ENCODE measurements around the gene TINAG.

The TINAG gene

DNA sequence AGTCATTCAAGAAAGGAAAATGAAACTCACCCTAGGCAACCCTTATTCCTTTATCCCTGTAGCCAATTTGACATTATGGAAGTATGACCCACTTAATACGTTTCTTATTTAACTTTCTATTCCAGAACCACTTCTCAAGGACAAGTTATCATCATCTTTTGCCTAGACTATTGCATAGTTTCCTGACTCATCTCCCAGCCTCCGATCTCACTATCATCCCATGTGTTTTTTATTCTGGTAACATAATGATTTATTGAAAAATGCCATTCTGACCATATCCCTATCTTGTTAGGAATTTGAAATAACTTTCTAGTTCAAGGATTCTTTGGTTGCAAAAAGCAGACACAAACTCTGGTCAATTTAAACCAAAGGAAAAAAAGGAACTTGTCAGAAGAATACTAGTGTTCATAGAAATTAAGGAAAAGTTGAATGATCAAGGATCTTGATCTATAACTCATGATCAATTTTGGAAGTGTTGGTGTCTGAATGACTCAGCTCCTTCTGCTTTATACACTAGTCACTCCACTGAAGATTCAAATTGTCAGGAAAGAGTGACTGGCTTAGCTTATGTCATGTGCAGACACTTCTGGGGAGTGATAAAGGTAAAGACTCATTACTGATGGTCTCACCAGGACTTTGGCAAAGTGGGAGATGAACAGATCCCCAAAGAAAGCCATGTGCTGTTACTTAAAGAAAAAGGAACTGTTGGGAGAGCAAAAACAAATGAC is 8.5 kb upstream of the TINAG start:
- TF ChIP-seq, protein P1, sequence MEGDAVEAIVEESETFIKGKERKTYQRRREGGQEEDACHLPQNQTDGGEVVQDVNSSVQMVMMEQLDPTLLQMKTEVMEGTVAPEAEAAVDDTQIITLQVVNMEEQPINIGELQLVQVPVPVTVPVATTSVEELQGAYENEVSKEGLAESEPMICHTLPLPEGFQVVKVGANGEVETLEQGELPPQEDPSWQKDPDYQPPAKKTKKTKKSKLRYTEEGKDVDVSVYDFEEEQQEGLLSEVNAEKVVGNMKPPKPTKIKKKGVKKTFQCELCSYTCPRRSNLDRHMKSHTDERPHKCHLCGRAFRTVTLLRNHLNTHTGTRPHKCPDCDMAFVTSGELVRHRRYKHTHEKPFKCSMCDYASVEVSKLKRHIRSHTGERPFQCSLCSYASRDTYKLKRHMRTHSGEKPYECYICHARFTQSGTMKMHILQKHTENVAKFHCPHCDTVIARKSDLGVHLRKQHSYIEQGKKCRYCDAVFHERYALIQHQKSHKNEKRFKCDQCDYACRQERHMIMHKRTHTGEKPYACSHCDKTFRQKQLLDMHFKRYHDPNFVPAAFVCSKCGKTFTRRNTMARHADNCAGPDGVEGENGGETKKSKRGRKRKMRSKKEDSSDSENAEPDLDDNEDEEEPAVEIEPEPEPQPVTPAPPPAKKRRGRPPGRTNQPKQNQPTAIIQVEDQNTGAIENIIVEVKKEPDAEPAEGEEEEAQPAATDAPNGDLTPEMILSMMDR (IDR thresholded peaks at IDR 0.05; ENCODE audit: insufficient read depth, low read length, poor library complexity, severe bottlenecking) = no peak
- TF ChIP-seq EZH2phosphoT487 (conservative IDR thresholded peaks at IDR 0.05; ENCODE audit: low read length) = no peak
- Histone ChIP-seq H3K4me2 (ENCODE audit: low read depth, low read length, poor library complexity, severe bottlenecking) (no peak overlapping the region), H3K9ac (ENCODE audit: low read length) (no peak overlapping the region), H3F3A (ENCODE audit: insufficient read depth) (no peaks in the 10 kb centered on the region), H3K36me3 (ENCODE audit: low read length) (no peaks in the 10 kb centered on the region), H3K4me3 (ENCODE audit: insufficient read depth, low read length, poor library complexity, severe bottlenecking) (no peak overlapping the region), H3K27me3 (ENCODE audit: low read length) (no peaks in the 10 kb centered on the region), H3K9me3 (ENCODE audit: insufficient read depth, low read length) (no peaks in the 10 kb centered on the region), H3K27ac (ENCODE audit: low read depth, low read length) (no peak overlapping the region), H2AFZ (ENCODE audit: low read depth, low read length, severe bottlenecking) (no peak overlapping the region), H3K9me2 (replicated peaks; ENCODE audit: insufficient read depth, low read length) (no peaks in the 10 kb centered on the region), H4K20me1 (ENCODE audit: low read depth, low read length) (no peaks in the 10 kb centered on the region), H3K79me2 (ENCODE audit: insufficient read depth, low read length) (no peaks in the 10 kb centered on the region)

GRCh38 chr6:54301770-54302169 is 6.5 kb upstream of the TINAG start:
- no peaks in the 10 kb centered on the region for H3K9me2 ChIP-seq (replicated peaks; ENCODE audit: insufficient read depth, low read length)
- H3K4me2 ChIP-seq (ENCODE audit: low read depth, low read length, poor library complexity, severe bottlenecking) = no peak overlapping the region
- no peaks in the 10 kb centered on the region for H3K9me3 ChIP-seq (ENCODE audit: insufficient read depth, low read length)
- H3K27ac ChIP-seq (ENCODE audit: low read depth, low read length) = no peak overlapping the region
- H3K4me3 ChIP-seq (ENCODE audit: insufficient read depth, low read length, poor library complexity, severe bottlenecking) = no peak overlapping the region
- H2AFZ ChIP-seq (ENCODE audit: low read depth, low read length, severe bottlenecking) = no peak overlapping the region
- H4K20me1 ChIP-seq (ENCODE audit: low read depth, low read length) = no peaks in the 10 kb centered on the region
- H3K36me3 ChIP-seq (ENCODE audit: low read length) = no peaks in the 10 kb centered on the region
- TF ChIP-seq EZH2phosphoT487 (conservative IDR thresholded peaks at IDR 0.05; ENCODE audit: low read length) = no peak
- TF ChIP-seq, protein P1 (IDR thresholded peaks at IDR 0.05; ENCODE audit: insufficient read depth, low read length, poor library complexity, severe bottlenecking) = no peak
- H3K79me2 ChIP-seq (ENCODE audit: insufficient read depth, low read length) = no peaks in the 10 kb centered on the region
- H3K27me3 ChIP-seq (ENCODE audit: low read length) = no peaks in the 10 kb centered on the region
- H3F3A ChIP-seq (ENCODE audit: insufficient read depth) = no peaks in the 10 kb centered on the region
- no peak overlapping the region for H3K9ac ChIP-seq (ENCODE audit: low read length)

- Histone ChIP-seq H3K9me2 (replicated peaks; ENCODE audit: insufficient read depth, low read length) (no peaks in the 10 kb centered on the region), H3K27me3 (ENCODE audit: low read length) (no peaks in the 10 kb centered on the region), H3K4me3 (ENCODE audit: insufficient read depth, low read length, poor library complexity, severe bottlenecking) (no peak overlapping the region), H3K79me2 (ENCODE audit: insufficient read depth, low read length) (no peaks in the 10 kb centered on the region), H3K9me3 (ENCODE audit: insufficient read depth, low read length) (no peaks in the 10 kb centered on the region), H3F3A (ENCODE audit: insufficient read depth) (no peaks in the 10 kb centered on the region), H2AFZ (ENCODE audit: low read depth, low read length, severe bottlenecking) (no peak overlapping the region), H4K20me1 (ENCODE audit: low read depth, low read length) (no peaks in the 10 kb centered on the region), H3K9ac (ENCODE audit: low read length) (no peak overlapping the region), H3K4me2 (ENCODE audit: low read depth, low read length, poor library complexity, severe bottlenecking) (no peak overlapping the region), H3K27ac (ENCODE audit: low read depth, low read length) (no peak overlapping the region), H3K36me3 (ENCODE audit: low read length) (no peaks in the 10 kb centered on the region)
- TF ChIP-seq EZH2phosphoT487 (conservative IDR thresholded peaks at IDR 0.05; ENCODE audit: low read length) = no peak
- TF ChIP-seq, protein P1 (IDR thresholded peaks at IDR 0.05; ENCODE audit: insufficient read depth, low read length, poor library complexity, severe bottlenecking) = no peak
Observed at GRCh38 chr6:54307439-54307910, 766 bp upstream of the TINAG start.
